SKM-1 treated with dmso at 0.1 percent for 144 hours (cell line): Measurements from ENCODE around the gene HS2ST1.
"Not testable (repeated sequence)": the region's sequence is repeated elsewhere in the genome, so short reads cannot be mapped to it uniquely, and the experiment has no call there.

Experiments
- DNase-seq: peaks from one replicate; lab custom pipeline; 2025; ENCODE audit not compliant: unreplicated experiment; lab: John Stamatoyannopoulos, UW

HS2ST1 gene

DNA sequence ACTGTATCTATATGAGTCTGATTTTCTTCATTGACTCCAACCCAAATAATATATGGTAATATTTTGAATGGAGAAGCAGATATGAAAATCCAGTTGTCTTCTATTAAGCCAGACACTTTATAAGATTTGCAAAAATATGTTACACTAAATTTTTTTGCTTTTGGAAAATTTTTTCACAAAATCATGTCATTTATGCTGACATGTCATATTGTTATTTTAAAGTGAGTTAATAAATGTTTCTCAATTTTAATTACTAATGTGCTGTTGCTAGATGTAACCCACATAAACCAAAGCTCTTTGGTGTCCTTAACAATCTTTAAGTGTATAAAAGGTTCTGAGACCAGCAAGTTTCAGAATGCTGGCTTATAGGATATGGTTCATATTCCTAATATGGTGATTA lies 142.5 kb downstream of the HS2ST1 start:
- DNase-seq, result no peak

DNA sequence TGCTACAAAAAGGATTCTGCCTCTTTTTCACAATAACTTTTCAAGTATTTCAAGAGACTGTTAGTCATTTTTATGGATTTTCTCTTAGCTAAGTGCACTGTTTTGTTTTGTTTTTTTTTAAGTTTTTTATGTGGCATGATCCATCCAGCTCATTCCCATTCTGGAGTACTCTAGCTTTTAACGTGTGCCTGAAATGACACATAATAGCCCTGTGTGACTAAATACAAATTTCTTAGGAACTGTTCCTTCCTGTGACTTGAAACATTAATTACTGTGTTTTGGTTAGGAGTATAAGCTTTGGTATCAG lies 143.9 kb downstream of the HS2ST1 start:
- DNase-seq, result no peak

DNA sequence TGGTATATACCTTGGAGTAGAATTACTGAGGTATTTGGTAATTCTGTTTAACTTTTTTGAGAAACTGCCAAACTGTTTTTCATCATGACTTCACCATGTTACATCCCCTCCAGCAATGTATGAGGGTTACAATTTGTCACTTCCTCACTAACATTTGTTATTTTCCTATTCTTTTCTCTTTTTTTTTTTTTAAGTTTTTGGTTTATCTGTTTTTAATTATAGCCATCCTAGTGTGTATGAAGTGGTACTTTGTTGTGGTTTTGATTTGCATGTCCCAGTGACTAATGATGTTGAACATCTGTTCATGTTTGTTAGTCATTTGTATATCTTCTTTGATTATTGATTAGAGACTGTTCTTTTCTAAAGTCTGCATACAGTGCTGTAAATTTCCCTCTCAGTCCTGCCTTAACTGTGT lies 147.3 kb downstream of the HS2ST1 start:
- no peak for DNase-seq

DNA sequence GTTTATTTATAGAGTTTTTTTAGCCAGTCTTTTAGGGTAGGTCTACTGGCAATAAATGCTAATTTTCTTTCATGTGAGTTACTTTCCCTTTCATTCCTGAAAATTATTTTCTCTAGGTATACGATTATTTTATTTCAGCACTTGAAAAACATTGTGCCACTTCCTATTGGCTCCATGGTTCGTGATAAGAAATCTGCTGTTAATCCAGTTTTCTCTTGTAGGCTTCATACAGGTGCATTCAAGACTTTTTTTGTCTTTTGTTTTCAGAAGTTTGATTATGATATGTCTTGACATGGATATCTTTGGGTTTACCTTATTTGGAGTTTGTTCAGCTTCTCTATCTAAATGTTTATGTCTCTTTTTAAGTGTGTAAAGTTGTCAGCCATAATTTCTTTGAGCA lies 148.3 kb downstream of the HS2ST1 start:
- DNase-seq, result no peak

DNA sequence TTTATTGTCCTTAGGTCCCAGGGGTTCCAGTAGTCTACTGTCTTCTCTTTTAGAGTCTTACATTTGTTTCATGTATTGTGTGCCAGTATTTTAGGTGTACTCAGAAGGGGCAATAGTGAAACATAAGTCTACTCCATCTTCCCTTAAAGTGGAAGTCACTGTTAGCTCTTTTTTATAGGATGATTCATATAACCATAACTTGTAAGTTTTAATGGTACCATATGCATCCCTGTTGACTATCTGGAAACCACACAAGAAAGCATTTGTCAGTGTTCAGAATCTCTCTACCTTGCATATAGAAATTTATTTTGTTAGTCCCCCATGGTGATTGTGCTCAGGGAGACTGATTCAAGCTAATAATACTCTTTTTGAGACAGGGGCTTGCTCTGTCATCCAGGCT lies 149.9 kb downstream of the HS2ST1 start:
- DNase-seq, result no peak

DNA sequence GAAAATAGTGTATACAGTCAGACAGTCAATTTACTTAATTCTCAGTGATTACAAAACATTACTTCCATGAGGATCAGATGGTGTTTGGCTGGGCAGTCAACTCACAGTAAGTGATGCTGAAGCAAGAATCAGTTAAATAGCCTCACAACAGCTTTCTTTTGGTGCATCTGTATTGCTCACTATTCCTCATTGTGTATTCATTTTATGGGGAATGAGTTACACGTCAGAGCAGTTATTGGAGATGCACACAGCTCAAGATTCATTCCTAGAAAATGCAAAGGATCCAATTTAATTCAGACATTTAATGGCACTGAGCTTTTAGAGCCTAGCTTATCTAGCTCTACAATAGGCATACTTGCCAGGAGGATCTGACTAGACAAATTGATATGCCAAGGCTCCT lies 150.6 kb downstream of the HS2ST1 start:
- DNase-seq, result no peak

DNA sequence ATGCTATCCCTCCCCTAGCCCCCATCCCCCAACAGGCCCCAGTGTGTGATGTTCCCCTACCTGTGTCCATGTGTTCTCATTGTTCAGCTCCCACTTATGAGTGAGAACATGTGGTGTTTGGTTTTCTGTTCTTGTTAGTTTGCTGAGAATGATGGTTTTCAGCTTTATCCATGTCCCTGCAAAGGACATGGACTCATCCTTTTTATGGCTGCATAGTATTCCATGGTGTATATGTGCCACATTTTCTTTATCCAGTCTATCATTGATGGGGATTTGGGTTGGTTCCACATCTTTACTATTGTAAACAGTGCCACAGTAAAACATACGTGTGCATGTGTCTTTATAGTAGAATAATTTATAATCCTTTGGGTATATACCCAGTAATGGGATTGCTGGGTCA lies 152.3 kb downstream of the HS2ST1 start:
- not testable (repeated sequence) for DNase-seq

DNA sequence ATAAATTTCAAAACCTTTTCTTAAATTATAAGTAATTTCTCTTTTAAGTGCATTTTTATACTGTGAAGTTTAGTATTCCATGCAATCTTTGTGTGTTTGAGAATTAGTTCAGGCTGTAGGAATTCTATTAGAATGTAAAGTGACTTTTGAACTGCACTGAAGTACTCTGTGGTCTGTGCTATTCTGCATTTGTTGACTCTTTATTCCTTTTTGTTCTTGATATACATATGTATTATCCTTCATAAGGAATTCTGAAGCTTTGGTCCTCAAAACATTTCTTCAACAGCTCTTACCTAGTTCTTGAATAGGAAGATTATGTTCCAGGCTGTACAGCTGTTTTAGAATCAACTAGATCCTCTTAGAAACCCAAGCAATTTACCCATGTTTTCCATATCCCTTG lies 158.0 kb downstream of the HS2ST1 start:
- DNase-seq, result no peak

DNA sequence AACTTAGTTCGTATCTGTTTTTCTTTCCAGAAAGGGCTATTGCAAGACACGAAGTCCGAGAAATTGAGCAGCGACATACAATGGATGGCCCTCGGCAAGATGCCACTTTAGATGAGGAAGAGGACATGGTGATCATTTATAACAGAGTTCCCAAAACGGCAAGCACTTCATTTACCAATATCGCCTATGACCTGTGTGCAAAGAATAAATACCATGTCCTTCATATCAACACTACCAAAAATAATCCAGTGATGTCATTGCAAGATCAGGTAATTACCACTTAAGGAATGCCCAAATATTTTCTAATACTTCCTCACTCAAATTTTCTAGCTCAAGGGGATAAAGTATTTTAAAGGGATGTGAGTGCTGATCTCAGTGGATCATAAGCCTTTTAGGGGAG lies 158.5 kb downstream of the HS2ST1 start:
- no peak for DNase-seq

DNA sequence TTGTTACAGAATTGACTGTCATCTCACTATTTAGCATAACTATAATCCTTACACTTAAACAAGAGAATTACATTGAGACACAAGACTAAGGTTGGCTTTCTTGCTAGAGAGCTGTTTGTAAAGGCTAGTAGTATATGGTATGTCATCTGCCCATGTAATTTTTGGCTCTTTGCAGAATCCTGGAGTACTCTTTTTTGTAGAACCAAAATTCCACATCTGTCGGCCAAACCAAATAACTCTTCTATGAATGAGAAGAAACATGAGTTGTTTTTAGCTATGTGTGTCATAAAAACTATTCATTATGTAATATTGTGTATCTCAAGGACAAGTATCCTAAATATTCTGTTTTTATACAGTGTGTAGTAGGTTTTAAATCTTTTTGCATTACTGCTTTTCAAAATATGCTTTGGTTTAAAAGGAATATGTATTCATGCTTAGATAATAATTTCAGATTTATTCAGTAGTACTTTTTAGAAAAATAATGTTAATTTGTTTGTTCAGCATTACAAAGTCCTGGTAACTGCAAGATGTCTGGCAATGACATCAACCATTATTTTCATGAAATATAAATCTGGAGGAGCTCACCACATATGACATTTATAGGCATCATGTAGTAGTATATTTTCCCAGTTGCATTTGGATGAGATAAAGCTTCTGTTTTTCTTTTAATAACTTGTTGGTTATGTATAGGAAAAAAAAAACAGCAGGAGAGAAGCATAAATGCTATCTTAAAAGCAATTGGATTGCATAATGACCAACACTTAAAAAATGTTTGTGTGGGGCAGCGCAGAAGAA lies 159.8 kb downstream of the HS2ST1 start:
- no peak for DNase-seq

DNA sequence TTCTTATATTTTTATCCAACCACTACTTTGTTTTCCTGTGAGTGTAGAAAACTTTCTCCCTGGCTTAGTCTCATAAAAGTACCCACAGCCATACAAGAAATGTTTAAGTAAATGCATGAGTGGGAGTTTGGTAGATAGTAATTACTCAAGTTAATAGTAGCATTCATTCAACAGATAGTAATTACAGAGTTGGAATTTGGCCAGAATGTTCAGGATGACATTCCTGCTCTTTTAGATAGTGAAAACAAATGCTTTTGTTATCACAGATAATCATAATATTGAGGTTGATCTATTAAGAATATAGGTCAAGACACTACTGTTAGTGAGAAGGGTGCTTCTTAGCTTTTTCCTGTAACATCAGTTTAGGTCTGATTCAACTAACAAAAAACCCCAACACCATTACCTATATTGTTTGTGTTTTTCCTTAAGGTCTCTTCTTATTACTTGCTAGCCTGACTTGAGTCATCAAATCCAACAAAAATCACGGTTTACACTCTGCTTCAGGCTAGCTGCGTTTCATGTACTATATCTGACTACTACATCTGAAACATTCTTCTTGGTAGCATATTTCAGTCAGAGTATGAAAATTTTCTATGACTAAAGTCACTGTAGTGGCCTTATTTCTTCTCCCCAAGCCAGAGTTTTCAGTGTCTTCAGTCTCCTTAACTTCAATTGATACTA lies 163.7 kb downstream of the HS2ST1 start:
- DNase-seq, result no peak

DNA sequence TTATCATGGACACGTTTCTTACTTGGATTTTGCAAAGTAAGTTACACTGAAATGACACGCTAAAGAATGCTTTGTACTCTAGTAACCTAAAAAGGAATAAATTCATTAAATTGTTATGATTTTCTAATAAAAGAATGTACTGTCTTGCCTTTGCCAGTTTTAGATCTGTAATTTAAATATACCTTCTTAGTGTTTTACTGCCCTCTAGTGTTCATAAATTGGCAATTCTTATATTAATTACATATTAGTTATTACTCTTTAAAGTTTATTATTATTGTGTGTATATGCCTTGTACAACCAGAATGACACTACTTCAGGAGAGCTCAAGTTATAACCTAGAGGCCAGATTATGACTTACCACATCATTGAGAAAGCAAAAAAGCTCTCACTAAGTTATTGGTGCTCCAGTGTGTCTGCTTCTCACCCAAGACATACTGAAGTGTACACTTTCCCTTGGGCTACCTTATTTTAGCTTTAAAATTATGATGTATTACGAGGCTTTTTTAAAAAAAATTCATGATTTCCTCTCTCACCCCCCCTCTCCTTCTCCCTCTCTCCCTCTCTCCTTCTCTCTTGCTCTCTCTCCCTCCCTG lies 169.9 kb downstream of the HS2ST1 start:
- DNase-seq, result peak; percentile 42

DNA sequence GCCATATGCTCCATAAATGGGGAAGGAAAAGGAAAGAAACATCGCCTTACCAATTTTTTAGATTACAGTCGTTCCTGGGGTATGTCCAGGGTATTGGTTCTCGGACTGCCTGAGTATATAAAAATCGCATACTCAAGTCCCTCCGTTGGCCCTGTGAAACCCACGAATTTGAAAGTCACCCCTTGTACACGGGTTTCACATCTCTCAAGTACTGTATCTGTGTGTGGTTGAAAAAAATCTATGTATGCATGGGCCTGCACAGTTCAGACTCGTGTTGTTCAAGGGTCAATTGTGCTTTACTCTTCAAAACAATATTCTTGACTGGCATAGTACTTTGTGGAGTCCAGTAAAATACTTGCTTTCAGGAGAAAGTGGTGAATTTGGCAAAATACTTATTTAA lies 171.7 kb downstream of the HS2ST1 start:
- DNase-seq, result no peak

DNA sequence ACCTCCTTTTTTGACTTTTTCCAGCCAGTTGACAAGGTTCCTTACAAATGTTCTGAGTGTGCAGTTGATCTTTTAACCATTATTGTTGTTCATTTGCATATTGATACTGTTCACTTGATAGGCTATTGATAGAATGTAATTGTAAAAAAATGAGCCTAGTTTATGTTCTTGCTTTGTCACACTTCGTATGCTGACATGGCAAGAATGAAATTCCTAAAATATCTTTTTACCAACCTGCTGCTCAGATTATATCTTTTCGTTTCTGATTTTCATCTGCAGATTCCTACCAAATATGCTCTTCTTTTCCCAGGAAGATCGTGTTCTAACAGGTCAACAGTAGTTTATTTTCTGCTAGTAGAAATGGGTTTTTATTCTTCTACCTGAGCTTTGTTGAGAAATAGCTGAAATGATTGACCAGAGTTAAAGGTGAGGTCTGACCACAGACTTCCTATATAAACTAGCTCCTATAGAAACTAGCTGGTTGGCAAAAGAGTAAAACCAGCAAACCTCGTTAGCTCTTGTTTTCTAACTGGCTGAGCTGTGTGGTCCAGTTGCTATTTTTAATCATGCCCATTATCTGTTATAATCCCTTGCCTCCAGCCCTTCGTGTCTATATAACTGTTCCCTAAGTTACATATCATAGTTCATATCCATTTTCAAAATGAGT lies 174.8 kb downstream of the HS2ST1 start:
- no peak for DNase-seq

DNA sequence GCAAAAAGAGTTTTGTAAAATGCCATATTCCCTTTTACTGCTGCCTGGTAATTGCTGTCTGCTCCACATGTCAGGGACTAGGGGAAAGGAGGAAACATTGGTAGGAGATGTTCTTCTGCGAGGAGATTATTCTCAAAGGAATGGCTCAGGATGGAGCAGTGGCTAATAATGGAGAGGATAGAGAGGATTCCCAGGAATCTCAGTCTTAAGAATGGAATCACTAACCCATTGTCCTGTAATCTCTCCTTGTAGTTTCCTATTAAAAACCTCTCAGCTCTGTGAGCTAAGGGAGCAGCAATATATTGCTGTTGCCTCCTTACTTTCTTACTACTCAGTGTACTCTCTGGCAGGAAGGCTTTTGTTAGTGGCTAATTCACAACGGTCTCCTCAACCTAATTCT lies 175.4 kb downstream of the HS2ST1 start:
- DNase-seq, result no peak

DNA sequence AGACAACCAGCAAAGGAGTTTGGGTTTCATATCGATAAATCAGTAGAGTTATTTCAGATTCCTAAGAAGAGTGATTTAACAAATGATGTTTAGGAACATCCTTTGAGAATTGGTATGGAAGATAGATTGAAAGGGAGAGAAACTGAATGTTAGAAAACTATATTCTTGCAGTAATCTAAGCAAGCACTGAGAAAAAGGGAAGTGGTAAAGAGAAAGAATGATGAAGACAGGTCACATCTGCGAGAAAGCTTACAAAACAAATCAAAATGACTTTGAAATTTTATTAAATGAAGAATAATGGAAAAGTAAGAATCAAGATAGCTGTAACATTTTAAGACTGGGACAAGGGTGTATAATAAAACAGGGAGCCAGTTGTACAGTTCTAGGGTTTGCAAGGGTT lies 177.0 kb downstream of the HS2ST1 start:
- DNase-seq, result peak; percentile 20

DNA sequence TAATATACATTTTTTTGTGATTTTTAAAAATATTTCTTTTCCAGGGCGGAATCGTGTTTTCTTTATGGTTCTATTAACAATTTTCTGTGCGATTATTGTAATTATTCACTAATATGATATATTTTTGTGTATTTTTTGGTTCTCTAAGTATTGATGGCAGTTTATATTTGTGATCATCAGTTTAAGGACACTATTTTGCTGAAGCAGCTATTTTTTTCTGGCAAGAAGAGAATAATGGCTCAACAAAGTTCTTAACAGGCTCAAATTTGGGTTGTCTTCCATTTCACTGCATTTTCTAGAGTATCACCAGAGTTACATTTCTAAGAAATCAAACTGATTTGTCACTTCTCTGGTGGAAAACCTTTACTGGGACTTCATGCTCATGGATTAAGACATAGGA lies 178.4 kb downstream of the HS2ST1 start:
- DNase-seq, result no peak

DNA sequence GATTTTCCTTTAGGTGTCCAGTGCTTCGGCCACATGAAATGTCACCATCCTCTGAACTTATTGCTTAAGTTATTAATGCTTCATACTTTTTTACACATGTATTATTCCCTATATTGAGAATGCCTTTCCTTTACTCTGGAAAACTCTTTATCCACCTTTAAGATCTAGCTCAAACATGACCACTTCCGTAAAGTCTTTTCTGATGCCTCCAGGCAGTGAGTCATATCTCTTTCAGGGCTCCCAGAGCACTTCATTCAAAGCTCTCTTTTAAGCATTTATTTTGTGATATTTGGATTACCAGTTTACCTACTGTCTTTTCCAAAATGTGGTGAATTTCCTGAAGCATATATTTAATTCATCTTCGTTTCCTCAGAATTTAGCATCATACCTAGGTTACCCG lies 178.9 kb downstream of the HS2ST1 start:
- no peak for DNase-seq

DNA sequence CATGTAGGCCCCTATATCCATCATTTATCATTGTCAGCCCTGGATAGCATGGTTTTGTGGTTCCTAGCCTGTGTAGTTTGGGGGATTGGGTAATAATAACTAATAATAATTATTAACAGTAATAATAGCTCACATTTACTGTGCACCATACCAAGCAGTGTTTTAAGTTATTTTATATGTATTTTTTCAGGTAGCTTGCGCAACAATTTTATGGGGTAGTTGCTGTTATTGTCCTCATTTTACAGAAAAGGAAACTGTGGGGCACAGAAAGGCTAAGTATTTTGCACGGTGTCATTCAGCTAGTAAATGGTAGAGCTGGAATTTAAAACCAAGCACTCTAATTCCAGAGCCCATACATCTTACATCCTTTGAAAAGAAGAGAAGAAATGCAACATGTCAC lies 179.8 kb downstream of the HS2ST1 start:
- DNase-seq, result no peak

DNA sequence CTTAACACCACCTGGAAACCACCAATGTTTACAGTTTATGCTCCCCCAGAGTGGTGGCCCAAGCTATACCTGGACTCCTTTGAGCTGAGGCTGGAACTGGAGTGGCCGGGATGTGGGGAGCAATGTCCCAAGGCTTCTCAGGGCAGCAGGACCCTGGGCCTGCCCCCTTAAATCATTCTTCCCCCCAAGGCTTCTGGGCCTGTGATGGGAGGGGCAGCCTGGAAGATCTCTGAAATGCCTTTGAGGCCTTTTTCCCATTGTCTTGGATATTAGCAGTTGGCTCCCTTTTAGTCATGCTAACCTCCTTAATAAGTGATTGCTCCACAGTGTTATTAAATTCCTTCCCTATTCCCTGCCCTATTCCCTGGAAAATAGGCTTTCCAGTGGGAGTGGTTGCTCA lies 185.8 kb downstream of the HS2ST1 start:
- DNase-seq, result no peak

DNA sequence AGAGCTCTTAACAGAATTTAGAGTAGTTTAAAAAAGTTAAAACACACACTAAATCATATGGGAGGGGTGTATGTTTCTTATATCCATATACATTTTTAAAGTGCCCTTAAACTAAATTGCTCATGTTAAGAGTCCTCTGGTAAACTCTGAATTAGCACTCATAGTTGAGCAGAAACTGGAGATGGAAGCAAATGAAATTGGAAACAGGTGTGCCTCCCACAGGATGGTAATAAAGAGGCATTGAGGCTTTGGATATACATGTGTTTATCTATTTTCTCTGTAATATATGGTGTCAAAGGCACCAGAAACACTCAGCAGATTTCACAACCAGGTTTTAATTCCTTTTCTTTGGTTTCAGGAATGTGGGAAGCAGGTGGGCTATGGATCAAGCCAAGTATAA lies 188.6 kb downstream of the HS2ST1 start:
- no peak for DNase-seq

DNA sequence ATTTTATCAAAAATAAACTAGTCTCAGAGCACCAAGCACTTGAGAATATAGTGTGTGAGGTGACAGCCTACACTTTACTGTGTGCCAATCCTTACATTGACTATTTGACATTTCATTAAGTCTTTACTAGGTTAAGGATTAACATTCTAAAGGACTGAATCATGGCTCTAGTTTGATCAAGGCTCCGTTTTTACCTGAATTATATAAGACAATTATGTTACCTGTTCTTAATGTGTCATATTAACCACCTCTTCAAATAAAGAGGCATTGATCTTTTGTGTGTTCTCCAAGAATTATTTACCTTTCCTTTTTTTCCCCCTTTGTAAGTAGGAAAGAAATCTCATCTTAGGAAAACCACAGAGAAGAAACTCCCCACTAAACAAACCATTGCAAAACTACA lies 189.7 kb downstream of the HS2ST1 start:
- no peak for DNase-seq
